ENCODE measurements around the gene RIC8A. TPM values are rescaled to one million over a fixed set of nuclear protein-coding genes. Genes with fewer than 3 reads are reported as not detected.

The RIC8A gene
- total RNA-seq, 2 donors from 2014 or later = 77.1 to 92.6 TPM

DNA sequence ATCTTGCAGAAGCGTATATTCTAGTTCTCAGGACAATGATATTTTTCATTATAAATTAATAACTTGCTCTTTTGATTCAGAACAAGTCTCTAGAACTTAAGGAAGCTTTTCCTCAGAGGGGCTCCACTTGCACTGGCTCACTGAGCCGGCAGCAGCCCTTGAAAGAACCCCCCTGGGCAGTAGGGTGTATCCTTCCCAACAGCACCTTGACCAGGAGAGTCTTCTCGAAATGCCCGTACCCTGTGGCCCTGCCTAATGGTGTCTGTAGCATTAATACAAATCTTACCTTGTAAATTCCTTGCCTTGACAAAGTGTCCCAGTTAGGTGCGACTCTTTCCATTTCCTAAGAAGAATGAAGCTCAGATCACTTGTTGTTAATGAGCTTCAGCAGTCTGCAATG, 42.8 kb downstream of the RIC8A start:
- H3K9me3 Mint-ChIP-seq = no peaks in the 10 kb centered on the region
- Histone ChIP-seq H3K27ac (ENCODE audit: low read depth, low read length) (no peak overlapping the region), H3K9ac (ENCODE audit: extremely low read depth, low read length, poor library complexity, severe bottlenecking) (no peak overlapping the region), H3K4me3 (ENCODE audit: low read length) (no peak overlapping the region), H3K27me3 (ENCODE audit: control insufficient read depth, insufficient read depth, low read length, poor library complexity, severe bottlenecking) (no peaks in the 10 kb centered on the region), H3K36me3 (ENCODE audit: control insufficient read depth, insufficient read depth, low read length) (peaks cover 78% of the 10 kb centered on the region), H3K4me1 (ENCODE audit: control insufficient read depth, insufficient read depth, low read length) (no peaks in the 10 kb centered on the region), H3K9me3 (ENCODE audit: control insufficient read depth, low read length) (no peaks in the 10 kb centered on the region)
- H3K36me3 Mint-ChIP-seq (ENCODE audit: low read depth) = peaks cover 73% of the 10 kb centered on the region
- 88 to 97% methylated on average over 4 to 5 of the region's 5 CpGs for WGBS, 2 experiments (ENCODE audit: insufficient coverage in 1 of 2, insufficient read length in 1 of 2)
- H3K4me1 Mint-ChIP-seq = no peaks in the 10 kb centered on the region
- TF ChIP-seq, protein P1, sequence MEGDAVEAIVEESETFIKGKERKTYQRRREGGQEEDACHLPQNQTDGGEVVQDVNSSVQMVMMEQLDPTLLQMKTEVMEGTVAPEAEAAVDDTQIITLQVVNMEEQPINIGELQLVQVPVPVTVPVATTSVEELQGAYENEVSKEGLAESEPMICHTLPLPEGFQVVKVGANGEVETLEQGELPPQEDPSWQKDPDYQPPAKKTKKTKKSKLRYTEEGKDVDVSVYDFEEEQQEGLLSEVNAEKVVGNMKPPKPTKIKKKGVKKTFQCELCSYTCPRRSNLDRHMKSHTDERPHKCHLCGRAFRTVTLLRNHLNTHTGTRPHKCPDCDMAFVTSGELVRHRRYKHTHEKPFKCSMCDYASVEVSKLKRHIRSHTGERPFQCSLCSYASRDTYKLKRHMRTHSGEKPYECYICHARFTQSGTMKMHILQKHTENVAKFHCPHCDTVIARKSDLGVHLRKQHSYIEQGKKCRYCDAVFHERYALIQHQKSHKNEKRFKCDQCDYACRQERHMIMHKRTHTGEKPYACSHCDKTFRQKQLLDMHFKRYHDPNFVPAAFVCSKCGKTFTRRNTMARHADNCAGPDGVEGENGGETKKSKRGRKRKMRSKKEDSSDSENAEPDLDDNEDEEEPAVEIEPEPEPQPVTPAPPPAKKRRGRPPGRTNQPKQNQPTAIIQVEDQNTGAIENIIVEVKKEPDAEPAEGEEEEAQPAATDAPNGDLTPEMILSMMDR (conservative IDR thresholded peaks at IDR 0.05) = no peak
- no peak overlapping the region for H3K4me3 Mint-ChIP-seq
- no peak overlapping the region for H3K27ac Mint-ChIP-seq
- peak; percentile 34 for DNase-seq
- no peaks in the 10 kb centered on the region for H3K27me3 Mint-ChIP-seq (ENCODE audit: insufficient read depth)

DNA sequence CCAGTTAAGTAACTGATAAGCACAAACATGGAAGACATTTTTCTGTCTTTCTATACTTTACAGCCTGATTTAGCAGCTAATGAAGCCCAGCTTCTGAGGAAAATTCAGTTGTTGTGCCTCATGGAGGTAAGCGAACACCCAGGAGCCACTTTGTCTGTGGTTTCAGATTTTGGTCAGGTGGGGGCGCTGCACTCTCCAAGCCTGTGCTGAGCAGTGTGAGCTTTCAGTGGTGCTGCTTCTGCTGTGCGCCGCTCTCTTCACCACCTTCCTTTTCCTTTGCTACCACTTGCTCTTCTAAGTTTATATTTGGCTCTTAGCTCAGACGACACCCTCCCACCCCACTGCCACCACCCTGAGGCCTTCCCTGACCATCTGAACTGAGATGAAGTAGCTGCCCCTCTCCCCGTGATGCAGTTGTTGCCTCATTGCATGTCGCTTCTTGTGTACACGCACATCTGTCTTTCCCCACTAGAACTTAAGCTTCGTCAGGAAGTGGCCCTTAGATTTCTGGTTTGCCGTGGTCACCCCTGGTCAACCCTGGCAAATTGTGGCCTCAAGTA, 43.3 kb downstream of the RIC8A start:
- 83 to 92% methylated on average over 7 to 10 of the region's 10 CpGs for WGBS, 2 experiments (ENCODE audit: insufficient coverage in 1 of 2, insufficient read length in 1 of 2)
- Mint-ChIP-seq H3K36me3 (ENCODE audit: low read depth) (peaks cover 67% of the 10 kb centered on the region), H3K27ac (peak overlapping the region; percentile 70), H3K4me3 (no peak overlapping the region), H3K27me3 (ENCODE audit: insufficient read depth) (peaks cover 2% of the 10 kb centered on the region), H3K4me1 (no peaks in the 10 kb centered on the region), H3K9me3 (no peaks in the 10 kb centered on the region)
- Histone ChIP-seq H3K9me3 (ENCODE audit: control insufficient read depth, low read length) (no peaks in the 10 kb centered on the region), H3K4me3 (ENCODE audit: low read length) (no peak overlapping the region), H3K27ac (ENCODE audit: low read depth, low read length) (no peak overlapping the region), H3K9ac (ENCODE audit: extremely low read depth, low read length, poor library complexity, severe bottlenecking) (no peak overlapping the region), H3K27me3 (ENCODE audit: control insufficient read depth, insufficient read depth, low read length, poor library complexity, severe bottlenecking) (no peaks in the 10 kb centered on the region), H3K36me3 (ENCODE audit: control insufficient read depth, insufficient read depth, low read length) (peaks cover 73% of the 10 kb centered on the region), H3K4me1 (ENCODE audit: control insufficient read depth, insufficient read depth, low read length) (no peaks in the 10 kb centered on the region)
- peak; percentile 93 for DNase-seq
- TF ChIP-seq, protein P1 (conservative IDR thresholded peaks at IDR 0.05) = peak; percentile 90

DNA sequence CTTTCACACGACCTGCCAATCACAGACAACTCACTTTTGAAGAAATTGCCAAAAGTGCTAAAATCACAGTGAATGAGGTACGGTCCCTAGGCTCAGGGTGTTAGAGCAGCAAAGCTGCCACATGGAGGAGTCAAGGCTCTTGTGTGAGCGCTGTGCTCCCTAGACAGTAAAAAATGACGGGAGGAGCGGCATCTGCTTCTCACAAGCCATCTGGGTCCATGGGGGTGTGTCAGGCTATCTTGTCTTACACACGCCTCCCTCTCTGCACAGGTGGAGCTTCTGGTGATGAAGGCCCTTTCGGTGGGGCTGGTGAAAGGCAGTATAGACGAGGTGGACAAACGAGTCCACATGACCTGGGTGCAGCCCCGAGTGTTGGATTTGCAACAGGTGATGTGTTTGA, 44.0 kb downstream of the RIC8A start:
- DNase-seq = peak; percentile 28
- H3K4me1 Mint-ChIP-seq = no peaks in the 10 kb centered on the region
- no peaks in the 10 kb centered on the region for H3K9me3 Mint-ChIP-seq
- H3K4me3 Mint-ChIP-seq = no peak overlapping the region
- whole genome bisulfite sequencing, 2 experiments (ENCODE audit: insufficient coverage in 1 of 2, insufficient read length in 1 of 2) = 94 to 97% methylated on average over 8 to 10 of the region's 10 CpGs
- Histone ChIP-seq H3K9me3 (ENCODE audit: control insufficient read depth, low read length) (no peaks in the 10 kb centered on the region), H3K4me3 (ENCODE audit: low read length) (no peak overlapping the region), H3K27me3 (ENCODE audit: control insufficient read depth, insufficient read depth, low read length, poor library complexity, severe bottlenecking) (no peaks in the 10 kb centered on the region), H3K9ac (ENCODE audit: extremely low read depth, low read length, poor library complexity, severe bottlenecking) (no peak overlapping the region), H3K4me1 (ENCODE audit: control insufficient read depth, insufficient read depth, low read length) (no peaks in the 10 kb centered on the region), H3K27ac (ENCODE audit: low read depth, low read length) (no peak overlapping the region), H3K36me3 (ENCODE audit: control insufficient read depth, insufficient read depth, low read length) (peaks cover 66% of the 10 kb centered on the region)
- H3K27me3 Mint-ChIP-seq (ENCODE audit: insufficient read depth) = peaks cover 2% of the 10 kb centered on the region
- peaks cover 60% of the 10 kb centered on the region for H3K36me3 Mint-ChIP-seq (ENCODE audit: low read depth)
- TF ChIP-seq, protein P1 (conservative IDR thresholded peaks at IDR 0.05) = no peak
- H3K27ac Mint-ChIP-seq = no peak overlapping the region
